Hematopoietic multipotent progenitor cell treated with erythropoietin and hydrocortisone succinate and interleukin-3 and kit ligand, for 8 days (in vitro differentiated cells): ENCODE results near the gene SH2D4B.

ENCODE experiments used
- DNase-seq: peaks from one replicate; pipeline ENCODE4 v3.0.0-alpha.2; 2015

The SH2D4B gene

DNA sequence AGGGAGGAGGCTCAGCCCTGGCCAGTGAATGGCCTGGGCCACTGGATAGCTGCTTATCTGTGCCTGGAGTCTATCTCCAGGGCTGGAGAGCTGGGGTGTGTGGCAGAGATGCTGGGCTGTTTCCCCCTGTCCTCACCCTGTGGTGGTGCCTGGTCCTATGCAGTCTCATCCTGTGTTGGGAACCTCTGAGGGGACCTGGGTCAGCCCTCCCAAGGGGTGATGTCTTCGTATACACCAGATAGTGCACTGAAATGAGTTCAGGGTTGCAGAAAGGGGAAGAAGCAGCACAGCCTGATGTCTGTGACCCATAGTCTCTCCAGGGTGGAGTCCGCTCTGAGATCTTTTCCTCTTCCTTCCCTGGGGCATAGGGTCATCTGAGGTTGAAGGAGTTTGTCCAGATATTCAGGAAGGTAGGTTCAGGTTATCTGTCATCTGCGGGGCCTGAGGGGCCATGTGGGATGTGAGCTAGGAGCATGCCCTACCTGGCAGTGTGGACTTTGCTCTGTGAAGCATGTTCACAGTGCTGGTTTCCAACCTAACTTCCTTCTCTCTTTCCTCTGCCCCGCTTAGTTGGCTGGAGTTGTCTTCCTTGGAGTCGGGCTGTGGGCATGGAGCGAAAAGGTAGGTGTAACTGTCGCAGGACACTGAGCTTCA is 33.4 kb upstream of the SH2D4B start:
- DNase-seq, result peak; percentile 93

DNA sequence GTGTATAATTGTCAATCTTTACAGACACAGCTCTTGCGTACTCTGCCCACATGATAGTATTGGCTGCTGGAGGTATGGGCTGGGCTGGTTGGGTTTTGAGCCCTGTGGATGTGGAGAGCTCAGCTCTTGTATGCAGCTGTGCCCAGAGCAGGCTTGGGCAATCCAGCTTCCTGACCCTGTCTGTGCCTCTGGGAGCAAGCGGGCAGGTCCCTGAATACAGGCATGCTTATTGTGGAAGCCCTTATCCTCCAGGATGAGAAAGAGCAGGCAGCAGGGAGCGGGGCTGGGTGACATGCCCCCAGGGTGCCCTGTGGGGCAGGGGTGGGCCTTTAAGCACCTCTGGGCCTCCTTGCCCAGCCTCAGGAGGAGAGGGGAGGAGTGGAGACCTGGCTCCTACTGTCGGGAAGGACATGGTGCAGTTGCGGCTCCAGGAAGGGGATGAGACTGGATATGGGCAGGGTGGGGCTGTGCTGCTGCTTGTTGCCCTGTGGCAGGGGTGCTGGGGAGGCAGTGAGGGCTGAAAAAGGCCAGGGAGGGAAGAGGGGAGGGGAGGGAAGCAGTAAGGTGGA is 32.7 kb upstream of the SH2D4B start:
- no peak for DNase-seq

DNA sequence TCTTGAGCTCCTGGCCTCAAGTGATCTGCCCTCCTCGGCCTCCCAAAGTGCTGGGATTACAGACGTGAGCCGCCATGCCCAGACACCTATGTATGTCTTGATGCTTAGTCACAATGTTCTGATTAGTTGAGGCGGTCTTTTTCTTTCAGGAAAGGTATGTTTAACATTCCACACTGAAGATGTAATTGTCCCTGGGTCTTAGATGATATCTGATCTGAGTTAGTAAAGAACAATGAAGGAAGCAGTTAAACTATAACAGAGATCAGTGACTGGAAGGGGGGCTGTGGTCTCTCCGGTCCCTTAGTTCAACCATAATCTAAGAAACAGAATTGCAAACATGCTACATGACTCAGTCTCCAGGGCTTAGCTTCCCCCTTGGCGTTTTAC is 31.5 kb upstream of the SH2D4B start:
- DNase-seq, result no peak

GRCh38 chr10:80506836-80507487 is 30.7 kb upstream of the SH2D4B start:
- no peak for DNase-seq

- no peak for DNase-seq
Measured at GRCh38 chr10:80509108-80509402, 28.6 kb upstream of the SH2D4B start.

DNA sequence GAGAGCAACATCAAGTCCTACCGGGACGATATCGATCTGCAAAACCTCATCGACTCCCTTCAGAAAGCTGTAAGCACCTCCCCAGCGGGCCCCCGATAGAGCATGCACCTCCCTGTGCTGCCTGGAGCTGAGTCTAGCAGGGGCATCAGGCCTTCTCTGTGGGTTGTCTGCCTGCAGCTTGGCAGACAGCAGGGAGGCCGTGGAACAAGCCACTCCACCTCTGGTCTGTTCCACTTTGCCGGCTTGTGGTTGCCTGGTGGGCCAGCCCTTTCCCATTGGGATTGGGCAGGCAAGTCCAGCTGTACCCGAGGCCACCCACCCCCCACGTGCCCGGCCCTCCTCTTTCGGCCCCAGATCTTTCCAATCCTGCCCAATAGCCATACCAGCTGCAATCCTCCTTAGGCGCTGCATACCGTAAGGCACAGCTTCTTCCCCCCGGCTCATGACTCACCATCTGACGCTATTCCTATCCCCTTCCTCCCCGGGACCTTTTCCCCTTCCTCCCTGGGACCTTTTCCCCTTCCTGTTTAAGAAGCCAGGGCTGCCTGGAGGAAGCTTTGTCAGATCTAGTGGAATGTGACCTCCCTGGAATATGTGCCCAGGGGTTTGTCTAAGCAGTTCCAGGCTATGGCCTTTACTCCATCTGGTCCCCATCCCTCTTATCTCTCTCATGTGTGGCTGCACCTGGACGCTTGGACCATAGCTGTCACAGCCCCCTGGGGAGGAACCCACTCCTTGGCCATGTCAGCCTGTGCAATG is 28.1 kb upstream of the SH2D4B start:
- DNase-seq, result no peak

GRCh38 chr10:80512031-80512526 is 25.6 kb upstream of the SH2D4B start:
- no peak for DNase-seq

DNA sequence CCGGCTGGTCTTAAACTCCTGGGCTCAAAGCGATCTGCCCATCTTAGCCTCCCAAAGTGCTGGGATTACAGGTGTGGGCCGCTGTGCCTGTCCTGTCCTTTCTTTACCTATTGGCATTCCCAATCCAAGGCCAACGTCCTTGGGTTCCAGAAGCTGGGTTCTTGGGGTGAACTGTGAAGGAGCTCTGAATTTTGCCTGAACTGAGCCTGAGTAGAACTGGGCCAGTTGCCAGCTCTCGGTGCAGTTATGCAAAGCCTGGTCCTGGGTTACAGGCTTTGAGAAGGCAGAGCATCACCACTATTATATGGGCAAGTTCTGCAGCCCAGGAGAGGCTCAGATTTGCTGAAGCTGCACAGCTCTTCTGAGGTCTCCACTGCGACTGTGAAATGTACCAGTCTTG is 24.6 kb upstream of the SH2D4B start:
- DNase-seq, result no peak

DNA sequence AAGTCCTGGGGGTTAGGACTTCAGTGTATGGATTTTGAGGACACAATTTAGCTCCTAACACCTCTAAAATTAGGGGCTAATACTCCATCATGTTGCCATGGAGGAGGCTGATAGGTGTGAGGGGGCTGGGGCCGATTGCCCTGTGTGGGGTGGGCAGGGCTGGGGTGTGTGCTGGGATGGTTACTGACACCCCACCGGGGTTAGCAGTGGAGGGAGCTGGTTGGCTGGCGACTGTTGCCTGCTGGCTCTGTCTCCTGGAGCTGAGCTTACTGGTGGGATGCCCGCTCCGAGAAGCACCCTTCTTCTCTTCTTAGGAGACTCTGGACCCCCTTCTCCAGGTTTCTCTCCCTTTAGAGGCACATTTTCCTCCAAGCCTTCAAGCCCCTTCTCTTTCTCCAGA is 22.2 kb upstream of the SH2D4B start:
- no peak for DNase-seq

- no peak for DNase-seq
Measured at GRCh38 chr10:80515941-80516340, 21.8 kb upstream of the SH2D4B start.

DNA sequence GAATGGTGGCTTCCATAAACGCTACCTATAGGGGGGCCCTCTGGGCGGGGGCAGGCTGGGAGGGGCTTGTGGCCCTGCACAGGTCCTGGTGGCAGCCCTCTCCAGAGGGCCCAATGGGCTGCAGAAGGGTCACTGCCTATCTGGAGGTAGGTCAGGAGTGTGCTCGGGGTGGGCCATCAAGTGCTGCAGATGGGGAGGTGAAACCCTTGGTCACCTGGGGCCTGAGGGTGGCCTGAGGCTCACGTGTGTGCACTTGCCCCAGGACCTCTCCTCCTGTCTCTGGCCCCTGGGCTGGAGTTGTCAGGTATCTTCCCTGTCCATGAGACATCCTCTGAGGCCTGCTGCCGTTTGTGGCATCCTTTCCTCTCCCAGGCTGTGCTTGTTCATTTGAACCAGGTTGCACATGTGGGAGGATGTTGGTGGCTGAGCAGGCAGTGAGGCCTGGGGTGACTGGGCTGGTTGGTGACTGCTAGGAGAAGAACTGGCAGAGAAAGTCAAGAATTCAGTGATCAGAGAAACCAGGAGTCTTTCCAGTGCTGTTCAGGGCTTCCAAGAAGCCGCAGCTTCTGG is 21.1 kb upstream of the SH2D4B start:
- no peak for DNase-seq

- DNase-seq, result no peak
Measured at GRCh38 chr10:80517416-80518142, 20.1 kb upstream of the SH2D4B start.

DNA sequence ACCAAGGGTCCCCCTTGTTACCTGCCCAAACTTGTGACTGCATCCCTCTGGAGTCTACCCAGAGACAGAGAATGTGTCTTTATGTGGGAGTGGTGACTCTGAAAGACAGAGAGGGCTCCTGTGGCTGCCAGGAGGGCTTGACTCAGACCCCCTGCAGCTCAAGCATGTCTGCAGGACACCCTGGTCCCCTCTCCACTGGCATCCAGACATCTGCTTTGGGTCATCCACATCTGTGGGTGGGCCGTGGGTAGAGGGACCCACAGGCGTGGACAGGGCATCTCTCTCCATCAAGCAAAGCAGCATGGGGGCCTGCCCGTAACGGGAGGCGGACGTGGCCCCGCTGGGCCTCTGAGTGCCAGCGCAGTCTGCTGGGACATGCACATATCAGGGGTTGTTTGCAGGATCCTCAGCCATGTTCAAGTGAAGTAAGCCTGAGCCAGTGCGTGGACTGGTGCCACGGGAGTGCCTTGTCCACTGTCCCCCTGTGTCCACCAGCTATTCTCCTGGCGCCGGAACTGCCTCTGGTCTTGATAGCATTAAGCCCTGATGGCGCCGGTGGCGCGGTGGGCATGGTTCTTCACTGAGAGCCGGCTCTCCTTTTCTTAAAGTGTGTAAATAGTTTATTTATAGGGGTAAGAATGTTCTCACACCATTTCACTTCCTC is 19.4 kb upstream of the SH2D4B start:
- DNase-seq, result no peak

DNA sequence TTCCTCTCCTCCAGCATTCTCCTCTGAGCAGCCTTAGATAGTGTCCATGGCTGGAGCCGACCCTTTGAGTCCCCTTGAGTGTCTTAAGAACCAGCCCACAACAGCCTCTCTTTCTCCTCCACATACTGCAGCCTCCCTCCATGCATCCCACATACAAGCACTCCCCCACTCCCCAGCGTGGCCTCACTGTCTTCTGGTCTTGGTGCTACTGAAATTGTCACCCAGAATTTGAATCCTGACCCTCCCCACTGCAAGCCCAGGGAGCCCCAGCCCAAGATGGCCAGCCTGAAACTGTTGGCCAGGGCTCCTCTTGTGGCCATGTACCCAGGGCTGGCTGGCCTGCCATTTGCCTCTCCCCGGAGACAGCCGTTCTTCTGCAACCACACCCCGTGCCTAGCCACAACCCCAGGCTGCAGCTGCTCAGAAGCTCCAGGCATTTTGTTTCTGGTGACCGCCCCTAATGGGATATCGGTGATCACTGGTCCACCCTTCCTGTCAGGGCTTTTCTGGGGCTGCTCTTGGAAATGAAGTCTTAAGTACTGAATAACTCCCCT is 18.8 kb upstream of the SH2D4B start:
- peak; percentile 74 for DNase-seq

DNA sequence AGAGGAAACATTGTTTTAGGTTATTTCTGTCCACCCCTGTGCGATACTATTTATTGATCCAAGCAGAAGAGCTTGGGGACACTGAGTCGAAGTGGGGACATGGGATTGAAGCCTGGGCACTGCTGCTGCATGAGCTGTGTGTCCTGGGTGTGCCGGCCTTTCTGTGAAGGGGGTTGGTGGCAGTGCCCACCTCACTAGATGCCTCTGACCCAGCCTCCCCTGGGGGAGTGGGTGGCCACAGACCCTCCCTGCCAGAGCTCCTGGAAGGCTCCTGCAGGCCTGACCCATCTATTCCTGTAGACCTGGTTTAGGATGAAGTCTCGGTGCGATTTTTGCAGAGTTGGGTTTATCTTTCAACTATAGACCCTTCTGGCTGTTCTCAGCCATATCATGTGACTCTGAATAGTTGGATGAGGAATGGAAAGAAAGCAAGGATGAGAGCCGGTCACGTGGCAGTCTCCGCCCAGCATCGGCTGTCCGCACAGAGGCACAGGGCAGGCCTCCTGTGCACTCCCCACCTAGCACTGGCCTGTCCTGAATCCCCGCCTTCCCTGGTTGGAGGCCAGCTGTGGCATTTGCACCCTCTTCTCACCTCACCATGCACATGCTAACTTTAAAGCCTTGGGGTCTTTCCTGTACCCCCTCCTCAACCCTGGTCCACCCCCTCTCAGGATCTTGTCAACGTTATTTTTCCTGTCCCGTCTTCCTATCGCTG is 17.6 kb upstream of the SH2D4B start:
- DNase-seq, result no peak

DNA sequence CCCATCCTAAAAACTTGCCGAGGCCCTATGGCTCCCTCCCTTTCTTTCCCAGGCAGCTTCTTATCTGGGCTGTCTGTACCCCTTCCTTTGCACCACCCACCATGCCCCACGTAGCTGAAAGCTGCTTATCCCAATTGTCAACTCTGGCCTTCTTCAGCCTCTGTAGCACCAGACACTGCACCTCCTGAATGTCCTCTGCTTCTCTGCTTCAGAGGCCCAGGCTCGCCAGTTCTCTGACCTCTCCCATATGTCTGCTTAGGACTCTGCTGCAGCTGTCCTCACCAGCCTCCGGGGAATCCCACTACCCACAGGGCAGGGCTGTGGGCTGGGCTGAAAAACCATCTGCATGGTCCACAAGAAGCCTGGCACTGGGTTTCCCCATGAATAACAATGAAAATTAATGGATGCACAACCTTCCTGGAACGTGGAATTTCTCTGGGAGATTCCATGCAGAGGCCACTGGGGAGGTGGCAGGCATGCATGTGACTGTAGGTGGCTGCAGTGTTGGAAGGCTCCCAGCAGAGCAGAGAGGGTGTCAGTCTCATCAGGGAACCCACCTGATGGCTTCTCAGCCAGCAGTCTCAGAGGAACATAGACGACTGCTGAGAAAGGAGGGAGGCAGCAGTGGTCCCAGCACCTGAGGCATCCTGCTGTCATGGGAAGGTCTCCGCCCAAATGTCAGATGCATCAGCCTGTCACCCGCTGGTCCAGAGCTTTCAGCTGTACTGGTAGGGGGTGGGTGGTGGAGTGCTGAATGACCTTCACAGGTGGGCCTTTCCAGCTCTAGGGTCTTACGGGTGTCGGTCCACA is 16.8 kb upstream of the SH2D4B start:
- DNase-seq, result no peak

DNA sequence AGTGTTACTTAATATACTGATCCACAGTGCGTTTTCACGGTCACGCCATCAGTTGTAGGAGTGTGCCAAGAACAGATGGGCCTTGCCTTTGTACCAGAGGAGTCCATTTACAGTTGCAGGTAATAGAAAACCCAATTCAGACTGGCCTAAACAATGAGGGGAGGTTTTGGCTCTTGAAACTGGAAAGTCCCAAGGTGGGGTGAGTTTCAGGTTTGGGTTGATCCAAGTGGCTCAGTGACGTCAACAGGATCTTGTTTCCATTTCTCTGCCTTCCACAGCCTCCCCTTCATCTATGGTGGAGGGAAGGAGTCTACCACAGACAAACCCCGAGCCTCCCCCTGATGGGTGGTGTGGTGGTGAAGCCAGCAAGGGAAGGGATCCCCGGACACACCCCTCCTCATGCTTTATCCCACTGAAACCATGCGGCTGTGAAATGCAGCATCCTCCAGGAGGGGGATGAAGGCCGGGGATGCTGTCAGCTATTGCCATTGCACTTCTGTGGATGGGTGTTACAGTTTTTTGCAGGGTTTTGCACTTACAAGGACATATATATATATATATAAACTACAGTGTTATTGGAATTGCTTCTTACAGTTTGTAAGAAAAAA is 14.8 kb upstream of the SH2D4B start:
- DNase-seq, result no peak

DNA sequence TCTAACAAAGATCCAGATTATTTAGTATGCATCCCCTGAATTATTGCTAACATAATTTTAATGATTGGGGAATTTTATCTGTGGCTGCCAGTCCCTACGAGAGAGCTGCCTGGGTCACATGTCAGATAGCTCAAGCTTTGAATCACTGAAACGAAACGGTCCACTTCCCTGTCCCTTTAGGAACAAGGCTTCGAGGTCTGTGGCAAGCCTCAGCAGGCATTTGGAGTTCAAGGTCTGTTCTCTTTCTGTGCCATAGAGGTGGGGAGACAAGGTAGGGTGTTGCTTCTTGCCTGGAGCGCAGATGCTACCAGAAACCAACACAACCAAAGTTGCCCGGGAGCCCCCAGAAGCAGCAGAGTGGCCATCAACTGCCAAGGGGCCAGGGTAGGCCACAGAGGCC is 13.9 kb upstream of the SH2D4B start:
- peak; percentile 27 for DNase-seq

DNA sequence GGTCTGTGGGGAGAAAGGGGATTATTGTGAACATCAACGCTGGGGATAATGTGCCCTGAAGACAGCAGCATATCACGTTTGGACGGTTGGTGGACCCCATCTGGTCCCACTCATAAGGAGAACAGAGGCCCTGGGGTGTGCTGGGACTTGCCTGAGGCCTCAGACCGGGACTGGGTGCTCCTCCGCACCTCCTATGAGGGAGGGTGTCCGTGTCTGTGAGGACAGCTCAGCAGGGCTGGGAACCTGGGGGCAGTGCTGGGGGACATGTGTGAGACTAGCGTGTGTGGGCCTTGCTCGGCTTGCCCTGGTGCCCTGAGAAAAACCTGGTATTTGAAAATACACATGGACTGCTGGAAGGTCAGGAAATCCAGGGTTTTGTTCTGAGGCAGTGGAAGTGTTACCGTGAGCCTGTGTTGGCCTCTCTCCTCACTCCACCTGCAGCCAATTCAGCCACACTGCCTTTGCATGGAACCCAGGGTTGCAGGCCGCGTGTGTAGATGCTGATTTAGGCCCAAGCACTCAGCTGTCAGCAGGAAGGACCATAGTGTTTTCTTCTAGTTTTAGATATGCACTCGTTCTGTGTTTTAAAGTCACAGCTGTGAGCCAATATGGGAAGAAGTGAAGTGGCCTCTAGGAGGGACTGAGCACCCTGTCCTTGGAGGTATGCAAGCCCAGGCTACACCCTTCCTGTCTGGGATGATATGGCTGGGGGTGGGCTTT is 13.4 kb upstream of the SH2D4B start:
- DNase-seq, result no peak
